Hindlimb muscle (tissue), 1 donor: ENCODE measurements around the gene ABHD13. TPM values are rescaled to one million over a fixed set of nuclear protein-coding genes. Genes with fewer than 3 reads are reported as not detected.
A peak's percentile ranks its signal among the peaks of the same experiment; 100 is the strongest.
"Not testable (repeated sequence)": the region's sequence is repeated elsewhere in the genome, so short reads cannot be mapped to it uniquely, and the experiment has no call there.

Experiments used
- DNase-seq: peaks from one replicate; pipeline ENCODE4 v3.0.0-alpha.2; 2013
- polyA plus RNA-seq: library from polyadenylated mRNA; unstranded; fragments of 120-200 nt; gene quantifications from one replicate; pipeline ENCODE4 v1.2.1, GENCODE V29; 2013; ENCODE audit not compliant: insufficient read length

The ABHD13 gene
- polyA plus RNA-seq, 1 donor: 9.0 TPM

DNA sequence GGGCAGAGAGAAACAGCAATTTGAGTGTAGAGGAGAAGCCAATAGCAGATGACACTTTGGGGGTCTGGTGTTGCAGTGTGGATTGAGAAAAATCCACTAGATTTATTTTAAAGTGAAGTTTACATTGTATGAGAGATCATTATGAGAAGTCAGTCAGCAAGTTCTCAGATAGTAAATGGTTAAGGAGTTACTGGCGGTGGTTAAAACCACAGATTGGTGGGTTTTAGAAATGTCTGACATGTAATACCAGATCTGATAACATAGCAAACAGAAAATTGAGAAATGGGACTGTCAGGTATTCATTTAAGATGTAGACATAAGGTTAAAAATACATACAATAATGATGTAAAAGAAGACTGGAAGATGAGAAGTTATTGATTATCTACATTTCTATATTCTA lies 7.2 kb downstream of the ABHD13 start:
- DNase-seq: no peak

DNA sequence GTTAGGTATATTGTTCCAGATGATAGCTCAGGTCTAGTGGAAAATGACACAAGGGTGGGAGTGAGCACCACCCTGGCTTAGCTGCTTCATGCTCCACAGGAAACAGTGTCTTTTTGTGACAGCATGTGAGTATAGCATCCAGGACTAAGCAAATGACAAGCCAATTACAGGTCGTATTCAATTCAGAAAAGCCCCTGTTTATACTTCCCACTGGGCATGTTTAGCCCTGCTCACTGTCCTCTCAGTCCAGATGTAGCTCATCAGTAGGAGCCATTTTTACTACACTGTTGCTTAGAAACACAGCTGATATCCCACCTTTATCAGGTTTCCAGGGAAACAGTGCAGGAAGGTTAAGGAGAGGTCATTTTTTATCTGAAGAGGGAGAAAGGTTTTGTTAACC lies 8.0 kb downstream of the ABHD13 start:
- DNase-seq: no peak

DNA sequence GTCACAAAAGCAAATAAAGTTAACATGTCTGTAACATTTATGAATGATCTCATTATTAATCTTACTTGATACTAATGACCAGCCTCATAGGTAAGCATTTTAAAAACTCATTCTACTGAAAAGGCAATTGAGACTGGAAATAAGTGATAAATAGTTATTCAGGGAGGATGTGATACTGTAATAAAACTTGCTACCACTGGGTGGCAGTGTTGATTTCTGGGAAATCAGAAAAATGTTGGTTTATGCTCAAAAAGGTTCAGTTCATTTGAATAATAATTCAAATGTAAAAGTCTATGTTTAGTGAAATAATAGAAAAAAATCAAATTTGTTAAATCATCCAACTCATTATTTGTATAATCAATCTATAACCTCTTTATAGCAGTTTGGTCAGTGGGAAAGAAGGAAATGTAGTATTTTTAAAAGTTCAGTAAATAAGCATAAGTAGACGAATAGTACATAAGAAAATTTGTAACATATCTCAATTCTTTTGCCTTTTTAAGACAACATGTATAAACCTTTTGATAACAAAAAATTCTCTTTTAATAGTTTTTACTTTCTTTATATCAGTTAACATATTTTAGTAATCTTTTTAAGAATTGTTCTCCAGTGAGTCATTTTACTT lies 9.6 kb downstream of the ABHD13 start:
- peak; percentile 32 for DNase-seq

DNA sequence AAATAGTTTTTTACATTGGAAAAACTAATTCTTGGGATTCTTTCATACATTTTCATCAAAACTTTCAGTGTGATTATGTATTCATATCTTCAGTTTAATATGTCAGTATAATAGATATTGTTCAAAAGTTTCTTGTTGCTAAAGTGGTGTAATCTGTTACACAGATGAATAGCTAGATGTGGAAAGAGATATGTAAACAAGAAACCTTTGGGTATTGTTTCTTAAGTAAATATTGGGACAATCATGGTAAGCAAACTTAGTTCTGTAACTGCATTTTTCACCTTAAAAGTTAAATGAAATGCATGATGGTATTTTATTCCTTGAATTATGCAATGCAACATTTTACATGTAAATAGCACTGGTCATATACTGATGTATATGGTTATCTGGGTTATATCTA lies 12.2 kb downstream of the ABHD13 start:
- DNase-seq: no peak

DNA sequence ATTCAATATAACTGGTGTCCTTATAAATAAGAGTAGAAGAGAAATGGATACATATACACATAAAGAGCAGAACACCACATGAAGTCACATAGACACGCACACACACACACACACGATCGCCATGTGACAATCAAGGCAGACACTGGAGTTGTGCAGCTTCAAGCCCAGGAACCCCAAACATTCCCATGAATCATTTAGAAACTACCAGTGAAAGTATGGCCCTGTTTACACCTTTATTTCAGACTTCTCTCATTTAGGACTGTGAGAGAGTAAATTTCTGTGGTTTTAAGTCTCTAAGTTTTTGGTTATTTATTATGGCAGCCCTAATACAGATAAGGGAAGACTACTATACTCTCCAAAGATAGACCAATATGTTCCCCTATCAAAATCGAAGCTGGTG lies 31.0 kb downstream of the ABHD13 start:
- no peak for DNase-seq

DNA sequence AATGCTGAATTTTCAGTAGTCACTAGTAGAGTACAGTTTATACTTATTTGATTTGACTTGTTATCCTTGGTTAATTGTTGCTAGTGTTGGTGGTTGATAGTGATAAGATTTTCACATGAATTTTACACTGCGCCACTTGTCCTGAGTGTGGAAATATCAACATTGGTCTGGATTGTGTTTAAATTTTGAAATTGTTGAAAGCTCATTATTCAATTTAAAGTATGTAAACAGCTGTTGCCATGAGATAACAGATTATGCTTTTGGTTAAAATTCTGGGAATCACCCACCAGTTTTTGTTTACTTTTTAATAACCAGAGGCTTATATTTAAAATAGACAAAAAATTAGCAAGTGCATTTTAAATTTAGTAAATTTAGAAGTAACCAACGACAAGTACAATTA lies 39.1 kb downstream of the ABHD13 start:
- DNase-seq: no peak

DNA sequence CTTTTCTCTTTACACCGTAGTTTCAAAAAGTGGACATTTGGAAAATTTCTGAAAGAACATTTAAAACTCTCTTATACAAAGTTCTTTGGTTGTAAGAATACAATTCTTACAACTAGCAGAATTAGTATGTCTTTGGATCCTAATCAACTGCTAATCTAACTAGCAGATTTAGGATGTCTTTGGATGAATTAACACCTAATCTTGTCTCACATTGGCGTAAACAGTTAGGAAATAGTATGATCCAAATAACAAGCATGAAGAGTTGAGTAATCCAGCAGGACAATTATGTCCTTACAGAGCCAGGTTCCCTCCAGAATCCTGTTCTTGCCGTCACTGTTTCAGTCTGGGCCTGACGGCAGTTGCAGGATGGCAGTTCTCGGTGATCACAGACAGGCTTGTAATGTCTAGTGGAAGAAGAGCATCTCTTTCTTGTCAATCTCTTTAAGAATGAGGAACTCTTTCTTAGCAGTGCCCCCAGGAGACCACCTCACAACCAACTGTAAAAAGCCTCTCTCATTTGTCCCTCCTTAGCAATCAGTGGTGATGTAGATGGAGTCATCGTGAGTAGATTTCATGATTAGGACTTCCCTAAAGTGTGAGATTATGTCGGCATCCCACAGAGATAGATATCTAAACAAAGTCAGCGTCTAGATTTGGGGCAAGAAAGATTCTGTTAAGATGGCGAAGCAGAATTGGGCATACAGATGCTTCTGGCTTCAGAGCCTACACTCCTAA lies 45.6 kb downstream of the ABHD13 start:
- no peak for DNase-seq

DNA sequence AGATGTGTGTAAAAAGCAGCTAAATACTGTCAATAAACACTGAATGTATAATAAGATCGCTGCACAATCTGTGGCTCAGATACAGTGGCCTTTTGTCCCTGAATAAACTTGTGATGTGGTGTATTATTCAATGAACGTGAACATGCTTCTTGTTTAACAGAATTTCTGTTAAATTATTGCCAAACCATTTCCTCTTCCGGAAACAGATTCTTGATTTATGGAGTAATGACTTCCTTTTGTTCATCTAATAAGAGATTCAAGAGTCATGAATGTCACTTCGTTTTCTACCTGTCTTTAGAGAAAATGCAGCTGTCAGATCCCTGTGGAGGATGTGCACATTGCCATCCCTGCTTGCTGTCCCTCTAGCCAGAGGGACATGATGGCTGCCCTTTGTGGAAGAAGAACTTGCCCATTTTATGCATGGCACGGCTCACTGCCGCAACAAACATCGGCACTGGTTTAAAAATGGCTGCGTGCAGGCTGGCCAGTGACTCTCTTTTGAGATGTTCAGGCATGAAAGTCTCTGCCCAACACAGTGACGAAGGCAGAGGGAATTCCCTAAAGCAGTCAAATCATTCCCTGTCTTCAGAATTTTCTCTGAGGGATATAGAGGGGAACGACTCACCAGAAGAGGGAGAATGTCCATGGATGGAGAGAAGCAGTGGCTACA lies 48.3 kb downstream of the ABHD13 start:
- no peak for DNase-seq

DNA sequence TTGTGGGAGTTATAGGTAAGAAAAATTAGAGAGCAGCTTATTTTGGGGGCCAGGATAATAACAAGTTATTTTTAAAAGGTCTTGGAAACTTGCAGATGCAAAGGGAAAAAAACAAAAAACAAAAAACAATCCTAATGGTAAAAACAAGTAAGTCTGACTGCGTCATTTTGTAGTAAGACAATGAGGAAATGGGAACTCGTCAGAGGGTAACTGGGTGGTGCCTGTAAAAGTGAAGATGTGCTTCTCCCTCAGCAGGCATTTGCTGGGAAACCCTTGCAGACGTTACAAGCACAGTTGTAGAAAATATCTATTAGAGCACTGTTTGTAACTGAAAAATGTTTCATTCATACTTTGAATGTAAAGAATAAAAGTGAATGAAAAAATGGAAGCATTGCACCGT lies 49.2 kb downstream of the ABHD13 start:
- no peak for DNase-seq

DNA sequence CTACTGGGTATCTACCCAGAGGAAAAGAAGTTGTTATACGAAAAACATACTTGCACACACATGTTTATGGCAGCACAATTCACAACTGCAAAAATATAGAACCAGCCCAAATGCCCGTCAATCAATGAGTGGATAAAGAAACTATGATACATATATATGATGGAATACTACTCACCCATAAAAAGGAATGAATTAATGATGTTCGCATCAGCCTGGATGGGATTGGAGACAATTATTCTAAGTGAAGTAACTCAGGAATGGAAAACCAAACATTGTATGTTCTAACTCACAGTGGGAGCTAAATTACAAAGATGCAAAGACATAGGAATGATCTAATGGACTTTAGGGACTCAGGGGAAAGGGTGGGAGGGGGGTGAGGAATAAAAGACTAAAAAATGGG lies 49.7 kb downstream of the ABHD13 start:
- DNase-seq: not testable (repeated sequence)

DNA sequence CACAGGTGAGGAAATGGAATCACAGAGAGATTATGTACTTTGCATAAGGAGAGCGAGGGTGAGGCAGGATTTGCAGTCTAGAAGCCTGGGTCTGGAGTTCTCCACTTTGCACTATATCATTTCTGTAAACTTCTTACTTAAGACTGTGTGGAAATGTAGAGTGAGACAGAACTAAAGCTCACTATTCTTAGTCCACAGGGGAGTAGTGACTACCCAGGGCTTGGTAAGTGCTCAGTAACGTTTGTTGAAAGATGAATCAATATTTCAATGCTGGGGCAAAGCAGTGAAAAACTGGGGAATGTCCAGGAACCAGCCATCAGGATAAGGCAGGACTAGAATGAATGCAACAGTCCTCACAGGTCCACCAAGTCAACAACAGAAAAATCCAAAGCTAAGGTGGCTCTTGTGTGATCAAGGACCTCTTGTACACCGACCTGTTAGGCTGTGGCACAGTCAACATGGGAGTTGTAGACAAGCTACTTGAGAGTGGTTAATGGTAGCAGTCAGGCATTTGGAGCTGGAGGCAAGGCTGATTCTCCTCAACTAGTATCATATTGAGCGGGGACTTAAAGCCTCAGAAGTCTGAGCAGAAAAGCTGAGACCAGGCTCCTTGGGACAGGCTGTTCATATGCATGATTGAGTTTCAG lies 50.4 kb downstream of the ABHD13 start:
- no peak for DNase-seq

DNA sequence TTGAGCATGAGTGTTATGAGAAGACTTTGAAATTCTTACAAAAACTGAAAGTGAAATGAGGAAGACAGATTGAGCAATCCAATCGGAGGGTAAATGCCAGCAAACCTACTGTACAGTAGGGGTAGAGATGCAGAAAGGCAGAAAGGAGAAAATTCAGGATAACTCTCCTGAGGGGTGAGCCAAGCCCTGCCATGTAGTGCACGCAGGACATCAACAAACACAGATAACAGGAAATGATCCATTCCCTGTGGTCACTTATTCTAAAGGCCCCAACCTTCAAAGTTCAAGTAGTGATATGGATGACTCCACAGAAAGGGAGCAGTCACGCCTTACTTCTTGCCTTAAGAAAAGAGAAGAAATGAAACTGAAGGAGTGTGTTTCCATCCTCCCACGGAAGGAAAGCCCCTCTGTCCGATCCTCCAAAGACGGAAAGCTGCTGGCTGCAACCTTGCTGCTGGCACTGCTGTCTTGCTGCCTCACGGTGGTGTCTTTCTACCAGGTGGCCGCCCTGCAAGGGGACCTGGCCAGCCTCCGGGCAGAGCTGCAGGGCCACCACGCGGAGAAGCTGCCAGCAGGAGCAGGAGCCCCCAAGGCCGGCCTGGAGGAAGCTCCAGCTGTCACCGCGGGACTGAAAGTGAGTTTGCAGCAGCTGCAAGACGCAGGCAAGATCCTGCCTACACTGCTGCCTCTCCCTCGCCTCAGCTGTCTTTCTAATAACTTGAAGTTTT lies 51.6 kb downstream of the ABHD13 start, which contains the start of gene TNFSF13B:
TSS of gene TNFSF13B (plus strand) at position 118 of the 728 bp plus-strand sequence. CDS start at position 296, 178 bp downstream.
- peak; percentile 29 for DNase-seq

DNA sequence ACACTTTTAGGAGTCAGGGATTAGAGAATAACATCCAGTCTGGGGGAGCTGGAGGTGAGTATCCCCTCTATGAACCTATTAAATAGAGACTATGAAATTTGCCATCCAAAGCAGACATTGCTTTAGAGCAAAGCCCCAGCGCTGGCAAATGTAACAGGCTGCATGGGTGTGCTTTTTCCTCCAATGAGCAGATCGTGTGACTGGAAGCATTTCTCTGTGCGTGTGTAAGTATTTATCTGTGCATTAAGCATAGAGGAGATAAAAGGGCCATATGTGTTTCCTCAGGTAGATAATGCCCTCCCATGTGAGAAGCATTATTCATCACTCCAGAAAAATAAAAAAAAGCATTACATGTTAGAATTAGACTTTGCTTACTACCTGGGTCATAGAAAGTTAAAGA lies 52.2 kb downstream of the ABHD13 start:
- no peak for DNase-seq

DNA sequence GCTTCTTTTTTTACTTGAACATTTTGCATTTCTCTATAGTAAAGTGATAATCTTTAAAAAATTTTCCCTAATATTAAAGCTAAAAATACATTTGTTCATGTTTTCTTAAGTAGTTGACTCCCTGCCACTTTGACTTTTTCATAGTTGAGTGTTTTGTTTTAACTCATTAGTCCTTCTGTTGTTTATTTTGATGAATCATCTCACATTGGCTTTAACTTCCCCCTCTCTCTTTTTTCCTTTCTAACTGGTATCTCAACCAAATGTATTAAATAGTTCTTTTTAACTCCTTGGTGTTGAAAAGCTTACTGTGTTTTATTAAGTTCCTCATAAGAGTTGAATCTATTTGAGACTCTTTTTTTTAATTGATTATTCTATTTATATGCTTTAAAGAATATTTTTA lies 54.1 kb downstream of the ABHD13 start:
- no peak for DNase-seq

DNA sequence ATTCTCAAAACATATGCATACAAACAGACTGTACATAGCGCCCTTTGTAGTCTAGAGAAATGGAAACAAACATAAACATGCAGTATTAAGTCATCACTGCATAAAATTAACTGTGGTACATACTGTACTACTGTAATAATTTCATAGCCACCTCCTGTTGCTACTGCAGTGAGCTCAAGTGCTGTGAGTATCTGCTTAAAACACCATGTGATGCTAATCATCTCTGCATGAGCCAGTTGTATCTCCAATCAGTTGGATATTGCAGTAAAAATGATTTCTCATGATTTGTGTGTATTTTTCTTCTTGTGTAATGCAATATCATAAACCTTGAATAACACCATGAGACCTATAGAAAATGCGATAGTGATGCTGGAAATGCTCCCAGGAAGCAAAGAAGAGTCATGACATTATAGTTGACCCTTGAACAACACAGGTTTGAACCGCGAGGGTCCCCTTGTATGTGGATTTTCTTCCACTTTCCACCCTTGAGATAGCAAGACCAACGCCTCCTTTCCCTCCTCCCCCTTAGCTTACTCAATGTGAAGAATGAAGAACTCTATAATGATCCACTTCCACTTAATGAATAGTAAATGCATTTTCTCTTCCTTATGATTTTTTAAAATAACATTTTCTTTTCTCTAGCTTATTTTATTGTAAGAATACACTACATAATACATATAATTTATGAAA lies 55.4 kb downstream of the ABHD13 start:
- no peak for DNase-seq

DNA sequence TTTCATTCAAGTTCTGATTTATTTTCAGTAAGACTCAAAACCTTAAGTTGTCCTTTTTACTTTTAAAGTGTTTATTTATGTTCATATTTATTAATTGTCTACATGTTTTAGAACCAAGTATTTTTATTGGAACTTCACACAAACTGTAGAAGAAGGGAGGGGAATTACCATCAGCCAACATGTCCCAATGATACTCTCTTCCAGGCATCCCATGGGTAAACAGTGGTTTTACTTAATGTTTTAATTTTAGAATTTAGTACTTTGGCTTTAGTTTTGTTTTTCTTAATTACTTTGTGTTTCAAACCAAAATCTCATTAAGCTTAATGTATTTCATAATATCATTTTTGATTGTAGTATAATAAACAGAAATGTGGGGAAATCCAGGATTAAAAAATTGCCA lies 56.5 kb downstream of the ABHD13 start:
- DNase-seq: no peak

DNA sequence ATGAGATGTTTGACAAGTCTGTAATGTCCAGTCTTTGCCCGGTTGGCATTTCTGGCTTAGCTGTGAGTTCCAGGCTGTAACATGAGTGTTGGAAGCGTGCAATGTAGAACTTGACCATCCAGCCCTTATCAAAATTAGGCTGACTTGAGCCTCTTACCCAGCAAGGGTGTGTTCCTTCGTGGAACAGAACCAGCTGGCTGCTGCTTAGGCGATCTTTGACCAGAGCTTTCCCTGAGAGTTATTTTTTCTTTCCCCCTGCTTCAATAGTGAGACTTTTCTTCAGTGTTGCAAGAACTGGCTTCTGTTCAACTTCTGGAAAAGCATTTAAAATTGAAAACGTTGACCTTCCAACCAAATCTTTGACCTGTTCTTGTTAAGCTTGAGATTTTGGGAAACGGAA lies 57.9 kb downstream of the ABHD13 start:
- no peak for DNase-seq

DNA sequence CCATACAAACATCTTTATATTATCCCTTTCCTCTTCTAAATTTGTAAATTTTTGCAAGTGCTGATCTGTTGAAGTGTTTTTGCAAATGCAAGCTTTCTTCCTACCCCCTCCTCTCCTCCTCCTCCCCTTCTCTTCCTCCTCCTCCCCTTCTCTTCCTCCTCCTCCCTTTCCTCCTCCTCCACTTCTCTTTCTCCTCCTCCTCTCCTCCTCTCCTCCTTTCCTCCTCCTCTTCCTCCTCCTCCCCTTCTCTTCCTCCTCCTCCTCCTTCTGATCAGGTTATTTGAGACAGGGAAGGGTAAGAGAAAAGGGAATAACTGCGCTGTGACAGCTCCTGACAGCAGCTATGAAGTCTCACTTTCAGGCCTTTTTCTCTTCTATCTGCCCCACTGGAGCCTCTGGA lies 60.3 kb downstream of the ABHD13 start:
- DNase-seq: no peak

DNA sequence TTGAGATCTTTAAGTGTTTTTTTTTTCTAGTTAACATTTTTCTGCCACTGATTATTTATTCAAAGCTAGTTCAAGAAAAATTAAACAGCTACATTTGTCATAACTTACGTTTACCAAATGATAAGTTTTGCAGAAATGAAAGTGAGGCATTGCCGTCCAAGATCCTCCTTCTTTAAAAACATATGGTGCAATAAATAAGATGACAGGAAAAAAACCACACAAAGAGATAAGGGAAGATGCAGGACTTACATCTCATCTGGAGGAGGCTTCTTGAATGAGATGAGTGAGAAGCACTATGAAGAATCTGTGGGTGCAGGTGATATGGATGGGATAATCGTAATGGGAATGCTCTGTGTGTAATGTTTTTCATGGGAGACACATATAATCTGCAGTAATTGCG lies 63.7 kb downstream of the ABHD13 start:
- no peak for DNase-seq

DNA sequence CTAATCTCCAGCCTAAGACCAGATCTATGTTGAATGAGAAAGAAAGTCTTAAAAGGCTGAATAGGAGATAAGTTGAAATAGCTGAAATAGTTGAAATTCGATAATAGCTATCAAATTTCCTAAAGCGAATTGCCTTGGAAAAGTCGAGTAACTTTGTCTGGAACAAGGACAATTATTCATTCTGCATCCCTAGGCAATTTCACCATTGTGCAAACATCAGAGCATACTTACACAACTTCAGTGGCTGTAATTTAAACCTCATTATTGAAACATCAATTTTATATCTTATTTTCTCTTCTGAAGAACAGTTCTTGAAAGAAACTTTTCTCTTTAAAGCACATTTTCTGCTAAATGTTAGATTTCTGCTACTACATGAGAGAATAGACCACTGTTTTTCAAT lies 64.9 kb downstream of the ABHD13 start:
- no peak for DNase-seq
